Measurements from ENCODE around the gene HOXD9.

HOXD9 gene

DNA sequence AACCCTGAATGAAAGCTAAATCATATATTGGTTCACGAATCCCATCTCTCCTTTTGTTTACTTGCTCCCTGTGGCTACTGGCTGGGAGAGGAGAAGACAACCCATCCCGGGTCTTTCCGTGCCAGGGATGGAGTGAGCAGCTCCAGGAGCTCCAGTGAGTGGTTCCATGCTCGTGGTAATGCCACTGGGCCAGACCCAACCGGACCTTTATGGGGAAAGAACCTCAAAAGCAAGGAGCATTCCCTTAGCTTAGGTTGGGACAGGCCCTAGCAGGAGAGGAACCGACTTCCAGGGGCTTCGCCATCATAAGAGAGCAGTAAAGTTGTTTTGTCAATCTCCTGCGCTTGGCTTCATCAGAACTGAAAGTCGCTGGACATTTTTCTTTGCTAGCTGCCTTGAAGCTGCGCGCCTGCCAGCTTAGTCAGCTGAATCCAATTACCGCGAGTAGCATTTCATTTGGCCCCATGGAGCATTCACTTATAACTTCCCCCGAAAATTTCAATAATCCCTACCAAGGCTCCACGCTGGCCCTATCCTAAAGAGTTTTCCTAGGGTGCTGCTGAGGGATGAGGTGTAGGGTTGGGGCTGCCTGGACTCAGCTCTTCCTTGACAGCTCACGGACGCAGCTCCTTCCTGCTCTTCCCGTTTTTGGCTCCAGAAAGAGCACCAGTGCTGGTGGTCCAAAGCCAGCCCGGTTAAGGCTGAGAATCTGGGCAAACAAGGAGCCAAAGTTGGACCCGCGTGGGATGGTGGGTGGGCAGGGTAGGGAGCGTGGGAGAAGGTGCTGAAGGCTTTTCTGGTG, 39.5 kb downstream of the HOXD9 start:
- Histone ChIP-seq H2BK120ac (ENCODE audit: insufficient read depth, low read length, poor library complexity) (no peak overlapping the region), H3K27me3 (ENCODE audit: insufficient read depth, low read length) (peaks cover 92% of the 10 kb centered on the region), H3K4me1 (ENCODE audit: control insufficient read depth in 1 of 2, insufficient read depth in 2 of 2, low read length in 2 of 2) (peaks cover 0 to 8% of the 10 kb centered on the region in 2 experiments), H3K27ac (ENCODE audit: low read depth, low read length) (no peak overlapping the region), H3K23ac (ENCODE audit: low read length) (no peak overlapping the region), H3K79me1 (ENCODE audit: low read length) (no peaks in the 10 kb centered on the region), H4K12ac (ENCODE audit: low read depth, low read length) (no peak overlapping the region), H3K14ac (ENCODE audit: low read length) (no peak overlapping the region), H3K36me3 (ENCODE audit: control insufficient read depth in 1 of 2, insufficient read depth in 2 of 2, low read length in 2 of 2) (no peaks in the 10 kb centered on the region), H3K4ac (ENCODE audit: low read depth, low read length) (no peak overlapping the region), H3K9ac (ENCODE audit: low read length) (no peak overlapping the region), H4K8ac (ENCODE audit: low read depth, low read length) (no peak overlapping the region), H2BK5ac (ENCODE audit: low read depth, low read length, poor library complexity) (no peak overlapping the region), H2BK12ac (ENCODE audit: low read length) (no peak overlapping the region), H4K91ac (ENCODE audit: low read depth, low read length) (no peak overlapping the region), H3K18ac (ENCODE audit: low read length) (no peak overlapping the region), H3K4me3 (ENCODE audit: low read depth, low read length) (no peak overlapping the region), H3K79me2 (ENCODE audit: control insufficient read depth, insufficient read depth, low read length, poor library complexity) (no peaks in the 10 kb centered on the region), H3K9me3 (ENCODE audit: insufficient read depth, low read depth, low read length) (peaks cover 29% of the 10 kb centered on the region), H2AFZ (ENCODE audit: insufficient read depth, low read length, poor library complexity) (no peak overlapping the region), H3K4me2 (ENCODE audit: low read length) (no peak overlapping the region), H2AK5ac (ENCODE audit: low read length) (no peak overlapping the region)
- WGBS (ENCODE audit: extremely low coverage, insufficient coverage, insufficient read length): no CpG with 5 or more reads among the region's 22 CpGs
- no peak for DNase-seq

DNA sequence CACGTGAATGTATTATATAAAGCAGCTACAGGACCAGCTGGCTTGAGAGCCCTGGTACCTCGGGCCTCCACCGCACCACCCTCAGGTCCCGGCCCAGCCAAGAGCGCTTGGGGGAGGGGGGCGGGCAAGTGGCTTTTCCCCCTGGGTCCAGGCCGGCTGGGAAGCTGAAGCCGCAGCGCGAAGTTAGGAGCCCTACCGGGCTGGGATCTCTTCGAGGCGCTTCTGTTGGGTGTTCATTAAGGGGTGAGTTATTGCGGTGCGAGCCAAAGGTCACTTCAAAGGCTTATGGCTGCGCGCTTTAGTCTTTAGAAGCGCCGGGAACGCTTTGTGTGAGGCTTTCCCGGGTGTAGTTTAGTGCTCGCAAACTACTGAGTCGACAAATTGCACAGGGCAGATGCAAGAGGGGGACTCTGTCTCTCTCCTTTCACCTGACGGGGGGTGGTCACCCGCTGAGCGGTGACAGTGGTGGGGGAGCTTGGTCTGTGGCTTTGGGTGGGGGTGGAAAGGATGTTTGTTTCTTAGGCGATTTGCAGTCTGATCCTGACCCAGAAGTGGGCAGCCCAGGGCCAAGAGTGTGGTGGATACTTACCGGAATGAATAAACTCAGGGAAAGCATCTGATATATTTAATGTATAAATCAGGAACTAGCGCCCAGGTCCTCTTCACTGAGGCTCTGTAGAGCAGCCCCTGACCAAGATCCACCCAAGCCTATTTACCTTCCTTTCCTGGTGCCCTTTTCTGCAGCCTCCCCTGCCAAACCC, 40.6 kb downstream of the HOXD9 start:
- no peak for DNase-seq
- H3K4ac ChIP-seq (ENCODE audit: low read depth, low read length): no peak overlapping the region
- no peak overlapping the region for H3K27ac ChIP-seq (ENCODE audit: low read depth, low read length)
- H4K8ac ChIP-seq (ENCODE audit: low read depth, low read length): no peak overlapping the region
- no peak overlapping the region for H3K18ac ChIP-seq (ENCODE audit: low read length)
- H2AFZ ChIP-seq (ENCODE audit: insufficient read depth, low read length, poor library complexity): no peak overlapping the region
- no peaks in the 10 kb centered on the region for H3K79me2 ChIP-seq (ENCODE audit: control insufficient read depth, insufficient read depth, low read length, poor library complexity)
- H2BK120ac ChIP-seq (ENCODE audit: insufficient read depth, low read length, poor library complexity): no peak overlapping the region
- no CpG with 5 or more reads among the region's 29 CpGs for WGBS (ENCODE audit: extremely low coverage, insufficient coverage, insufficient read length)
- H4K91ac ChIP-seq (ENCODE audit: low read depth, low read length): no peak overlapping the region
- H3K9me3 ChIP-seq (ENCODE audit: insufficient read depth, low read depth, low read length): peaks cover 26% of the 10 kb centered on the region
- H2BK5ac ChIP-seq (ENCODE audit: low read depth, low read length, poor library complexity): no peak overlapping the region
- H3K79me1 ChIP-seq (ENCODE audit: low read length): no peaks in the 10 kb centered on the region
- H3K23ac ChIP-seq (ENCODE audit: low read length): no peak overlapping the region
- H3K4me1 ChIP-seq (ENCODE audit: control insufficient read depth in 1 of 2, insufficient read depth in 2 of 2, low read length in 2 of 2): peaks cover 0 to 8% of the 10 kb centered on the region in 2 experiments
- H3K9ac ChIP-seq (ENCODE audit: low read length): no peak overlapping the region
- H4K12ac ChIP-seq (ENCODE audit: low read depth, low read length): no peak overlapping the region
- no peak overlapping the region for H2BK12ac ChIP-seq (ENCODE audit: low read length)
- H3K4me2 ChIP-seq (ENCODE audit: low read length): no peak overlapping the region
- peaks cover 84% of the 10 kb centered on the region for H3K27me3 ChIP-seq (ENCODE audit: insufficient read depth, low read length)
- H3K14ac ChIP-seq (ENCODE audit: low read length): no peak overlapping the region
- H3K36me3 ChIP-seq (ENCODE audit: control insufficient read depth in 1 of 2, insufficient read depth in 2 of 2, low read length in 2 of 2): no peaks in the 10 kb centered on the region
- H3K4me3 ChIP-seq (ENCODE audit: low read depth, low read length): no peak overlapping the region
- no peak overlapping the region for H2AK5ac ChIP-seq (ENCODE audit: low read length)

- no peak overlapping the region for H2BK12ac ChIP-seq (ENCODE audit: low read length)
- no peak overlapping the region for H3K18ac ChIP-seq (ENCODE audit: low read length)
- peaks cover 26% of the 10 kb centered on the region for H3K9me3 ChIP-seq (ENCODE audit: insufficient read depth, low read depth, low read length)
- H3K4ac ChIP-seq (ENCODE audit: low read depth, low read length): no peak overlapping the region
- no peak overlapping the region for H3K14ac ChIP-seq (ENCODE audit: low read length)
- H3K4me3 ChIP-seq (ENCODE audit: low read depth, low read length): no peak overlapping the region
- no peak overlapping the region for H2BK5ac ChIP-seq (ENCODE audit: low read depth, low read length, poor library complexity)
- no peak overlapping the region for H2BK120ac ChIP-seq (ENCODE audit: insufficient read depth, low read length, poor library complexity)
- H3K27ac ChIP-seq (ENCODE audit: low read depth, low read length): no peak overlapping the region
- H3K79me1 ChIP-seq (ENCODE audit: low read length): no peaks in the 10 kb centered on the region
- no peak overlapping the region for H4K8ac ChIP-seq (ENCODE audit: low read depth, low read length)
- H2AK5ac ChIP-seq (ENCODE audit: low read length): no peak overlapping the region
- H3K4me1 ChIP-seq (ENCODE audit: control insufficient read depth in 1 of 2, insufficient read depth in 2 of 2, low read length in 2 of 2): peaks cover 0 to 8% of the 10 kb centered on the region in 2 experiments
- H2AFZ ChIP-seq (ENCODE audit: insufficient read depth, low read length, poor library complexity): no peak overlapping the region
- H3K79me2 ChIP-seq (ENCODE audit: control insufficient read depth, insufficient read depth, low read length, poor library complexity): no peaks in the 10 kb centered on the region
- H3K27me3 ChIP-seq (ENCODE audit: insufficient read depth, low read length): peaks cover 79% of the 10 kb centered on the region
- H3K9ac ChIP-seq (ENCODE audit: low read length): no peak overlapping the region
- H4K91ac ChIP-seq (ENCODE audit: low read depth, low read length): no peak overlapping the region
- H4K12ac ChIP-seq (ENCODE audit: low read depth, low read length): no peak overlapping the region
- DNase-seq: no peak
- no peak overlapping the region for H3K23ac ChIP-seq (ENCODE audit: low read length)
- no CpG with 5 or more reads among the region's 12 CpGs for WGBS (ENCODE audit: extremely low coverage, insufficient coverage, insufficient read length)
- no peak overlapping the region for H3K4me2 ChIP-seq (ENCODE audit: low read length)
- H3K36me3 ChIP-seq (ENCODE audit: control insufficient read depth in 1 of 2, insufficient read depth in 2 of 2, low read length in 2 of 2): no peaks in the 10 kb centered on the region
Observed at GRCh38 chr2:176163672-176164056, 41.1 kb downstream of the HOXD9 start.

DNA sequence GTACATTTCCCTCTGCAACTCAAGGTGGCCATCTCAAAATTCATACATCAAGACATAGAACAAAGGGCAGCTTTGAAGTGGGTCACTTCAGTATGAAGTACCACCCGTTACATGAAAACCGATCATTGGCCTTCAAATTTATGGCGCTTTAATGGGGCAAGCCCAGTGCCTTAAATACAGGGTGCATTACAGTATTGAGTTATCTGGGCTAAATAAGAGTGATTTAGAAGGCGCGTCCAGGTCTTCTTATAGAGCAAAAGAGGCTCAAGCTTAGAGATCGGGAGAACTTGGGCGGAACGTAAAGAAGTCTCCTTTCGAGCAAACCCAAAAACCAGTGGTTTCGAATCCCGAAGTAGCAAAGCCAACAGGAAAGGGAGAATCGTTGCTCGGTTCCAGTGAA, 41.7 kb downstream of the HOXD9 start:
- H3K79me2 ChIP-seq (ENCODE audit: control insufficient read depth, insufficient read depth, low read length, poor library complexity): no peaks in the 10 kb centered on the region
- no peak overlapping the region for H2BK120ac ChIP-seq (ENCODE audit: insufficient read depth, low read length, poor library complexity)
- no peak for DNase-seq
- H3K23ac ChIP-seq (ENCODE audit: low read length): no peak overlapping the region
- no peaks in the 10 kb centered on the region for H3K36me3 ChIP-seq (ENCODE audit: control insufficient read depth in 1 of 2, insufficient read depth in 2 of 2, low read length in 2 of 2)
- H4K12ac ChIP-seq (ENCODE audit: low read depth, low read length): no peak overlapping the region
- no peak overlapping the region for H2BK12ac ChIP-seq (ENCODE audit: low read length)
- no peak overlapping the region for H2BK5ac ChIP-seq (ENCODE audit: low read depth, low read length, poor library complexity)
- peaks cover 26% of the 10 kb centered on the region for H3K9me3 ChIP-seq (ENCODE audit: insufficient read depth, low read depth, low read length)
- H3K4me3 ChIP-seq (ENCODE audit: low read depth, low read length): no peak overlapping the region
- no peak overlapping the region for H3K9ac ChIP-seq (ENCODE audit: low read length)
- no peak overlapping the region for H2AFZ ChIP-seq (ENCODE audit: insufficient read depth, low read length, poor library complexity)
- no peak overlapping the region for H2AK5ac ChIP-seq (ENCODE audit: low read length)
- peaks cover 0 to 8% of the 10 kb centered on the region in 2 experiments for H3K4me1 ChIP-seq (ENCODE audit: control insufficient read depth in 1 of 2, insufficient read depth in 2 of 2, low read length in 2 of 2)
- H3K18ac ChIP-seq (ENCODE audit: low read length): no peak overlapping the region
- peaks cover 77% of the 10 kb centered on the region for H3K27me3 ChIP-seq (ENCODE audit: insufficient read depth, low read length)
- no peak overlapping the region for H3K4ac ChIP-seq (ENCODE audit: low read depth, low read length)
- H3K79me1 ChIP-seq (ENCODE audit: low read length): no peaks in the 10 kb centered on the region
- no CpG with 5 or more reads among the region's 13 CpGs for WGBS (ENCODE audit: extremely low coverage, insufficient coverage, insufficient read length)
- no peak overlapping the region for H3K14ac ChIP-seq (ENCODE audit: low read length)
- no peak overlapping the region for H3K27ac ChIP-seq (ENCODE audit: low read depth, low read length)
- H3K4me2 ChIP-seq (ENCODE audit: low read length): no peak overlapping the region
- H4K91ac ChIP-seq (ENCODE audit: low read depth, low read length): no peak overlapping the region
- H4K8ac ChIP-seq (ENCODE audit: low read depth, low read length): no peak overlapping the region

Measured in trophoblast cell (in vitro differentiated cells and primary cell).